H1 (cell line): ENCODE measurements around the gene FASTKD1. TPM values are rescaled to one million over a fixed set of nuclear protein-coding genes. Genes with fewer than 3 reads are reported as not detected.

ENCODE experiments used
- CTCF ChIA-PET: fragments of 300-600 bp; sonication (Branson Sonifier 250); formaldehyde crosslinking; loops from one replicate; lab custom pipeline; 2021; ENCODE audit not compliant: partially characterized antibody; lab: Charles Lee
- POLR2A ChIA-PET: fragments of 300-600 bp; sonication (Branson Sonifier 250); formaldehyde crosslinking; loops from one replicate; lab custom pipeline; 2021; ENCODE audit warnings: inconsistent platforms; ENCODE audit not compliant: partially characterized antibody; lab: Charles Lee
- DNase-seq, 2 experiments: peaks; one replicate each; pipeline versions ENCODE4 v3.0.0 to v3.0.0-alpha.2; 2010 to 2022; ENCODE audit warnings: low spot score in 2 of 2, low read depth in 1 of 2, mixed read lengths in 1 of 2
- FAIRE-seq: peaks from 2 replicates; lab custom pipeline; 2011; peaks lifted over from hg19 to GRCh38; lab: Jason Lieb, UNC
- H2AFZ ChIP-seq: 2 replicates; pipeline ENCODE4 v1.8.1; 2012; ENCODE audit warnings: low read length, inconsistent platforms
- H2AK5ac ChIP-seq: 2 replicates; pipeline ENCODE4 v1.6.1; 2013; ENCODE audit warnings: low read depth, low read length
- H2BK120ac ChIP-seq: replicated peaks from 2 replicates; pipeline ENCODE3; 2013; ENCODE audit warnings: low read depth, low read length, inconsistent platforms
- H2BK12ac ChIP-seq: 2 replicates; pipeline ENCODE4 v1.6.1; 2013; ENCODE audit warnings: low read depth, low read length
- H2BK15ac ChIP-seq: 2 replicates; pipeline ENCODE4 v1.6.1; 2013; ENCODE audit warnings: low read length
- H2BK20ac ChIP-seq: 2 replicates; pipeline ENCODE4 v1.6.1; 2013; ENCODE audit warnings: low read length
- H2BK5ac ChIP-seq: 2 replicates; pipeline ENCODE4 v1.6.1; 2013; ENCODE audit warnings: low read depth, low read length
- H3K14ac ChIP-seq: 2 replicates; pipeline ENCODE4 v1.6.1; 2013; ENCODE audit warnings: inconsistent platforms; ENCODE audit not compliant: insufficient read length
- H3K18ac ChIP-seq: 2 replicates; pipeline ENCODE4 v1.6.1; 2013; ENCODE audit warnings: low read length; ENCODE audit errors: extremely low read depth
- H3K23ac ChIP-seq: 2 replicates; pipeline ENCODE4 v1.6.1; 2013; ENCODE audit warnings: inconsistent platforms; ENCODE audit not compliant: insufficient read length
- H3K23me2 ChIP-seq: 2 replicates; pipeline ENCODE4 v1.6.1; 2013; ENCODE audit warnings: low read depth, low read length
- H3K27ac ChIP-seq: 2 replicates; pipeline ENCODE4 v1.6.1; 2011; ENCODE audit warnings: low read depth, low read length, inconsistent platforms
- H3K27me3 ChIP-seq, 4 experiments: replicated peaks in 1 of 4; 1 replicate in 1 of 4; 2 replicates in 3 of 4; pipeline versions ENCODE4 v1.6.1 to v1.8.1; 2011 to 2013; ENCODE audit warnings: low read length in 3 of 4, mild to moderate bottlenecking in 3 of 4, inconsistent platforms in 2 of 4, mixed read lengths in 2 of 4, moderate library complexity in 1 of 4; ENCODE audit not compliant: control insufficient read depth in 3 of 4, insufficient read depth in 3 of 4; ENCODE audit errors: extremely low read depth in 1 of 4
- H3K36me3 ChIP-seq, 4 experiments: 2 replicates each; pipeline versions ENCODE4 v1.6.1 to v1.8.1; 2011 to 2013; ENCODE audit warnings: mild to moderate bottlenecking in 4 of 4, low read length in 3 of 4, moderate library complexity in 2 of 4, control low read depth in 1 of 4, inconsistent platforms in 1 of 4; ENCODE audit not compliant: insufficient read depth in 4 of 4, control insufficient read depth in 2 of 4
- H3K4ac ChIP-seq: replicated peaks from 2 replicates; pipeline ENCODE3; 2013; ENCODE audit warnings: low read length, low read depth, mixed read lengths, inconsistent platforms; ENCODE audit not compliant: insufficient read length
- H3K4me1 ChIP-seq, 4 experiments: replicated peaks in 1 of 4; 1 replicate in 1 of 4; 2 replicates in 3 of 4; pipeline versions ENCODE4 v1.6.1 to v1.8.1; 2011 to 2013; ENCODE audit warnings: low read length in 3 of 4, inconsistent platforms in 2 of 4, mixed read lengths in 1 of 4; ENCODE audit not compliant: insufficient read depth in 4 of 4, control insufficient read depth in 3 of 4
- H3K4me2 ChIP-seq, 2 experiments: 2 replicates each; pipeline versions ENCODE4 v1.6.1 to v1.8.1; 2011 to 2013; ENCODE audit warnings: low read depth in 2 of 2, low read length in 2 of 2, control low read depth in 1 of 2, inconsistent platforms in 1 of 2, mild to moderate bottlenecking in 1 of 2; ENCODE audit not compliant: insufficient read depth in 1 of 2
- H3K4me3 ChIP-seq, 4 experiments: fragments of 200-600, 300-600 bp in 1 of 4; sonication (generic), shearing (Covaris generic), sonication (Bioruptor Twin) in 1 of 4; 2 replicates each; pipeline versions ENCODE4 v1.5.1 to v1.8.1; 2011 to 2016; ENCODE audit warnings: low read length in 4 of 4, low read depth in 3 of 4, control low read depth in 2 of 4, inconsistent platforms in 2 of 4, mild to moderate bottlenecking in 2 of 4, mixed read lengths in 1 of 4, moderate library complexity in 1 of 4; ENCODE audit not compliant: insufficient read depth in 2 of 4; ENCODE audit errors: extremely low read depth in 1 of 4
- H3K56ac ChIP-seq: replicated peaks from 2 replicates; pipeline ENCODE3; 2013; ENCODE audit warnings: low read depth, mild to moderate bottlenecking, mixed read lengths, low read length, inconsistent platforms; ENCODE audit not compliant: insufficient read length
- H3K79me1 ChIP-seq: 2 replicates; pipeline ENCODE4 v1.6.1; 2013; ENCODE audit warnings: low read depth, low read length, control low read depth
- H3K79me2 ChIP-seq, 2 experiments: 2 replicates each; pipeline versions ENCODE4 v1.6.1 to v1.8.1; 2012 to 2013; ENCODE audit warnings: low read length in 2 of 2, mild to moderate bottlenecking in 2 of 2, inconsistent platforms in 1 of 2; ENCODE audit not compliant: insufficient read depth in 2 of 2, control insufficient read depth in 1 of 2
- H3K9ac ChIP-seq, 4 experiments: replicated peaks in 1 of 4; 1 replicate in 1 of 4; 2 replicates in 3 of 4; pipeline versions ENCODE4 v1.6.1 to v1.8.1; 2011 to 2013; ENCODE audit warnings: low read depth in 3 of 4, low read length in 3 of 4, control low read depth in 2 of 4, mild to moderate bottlenecking in 2 of 4, moderate library complexity in 2 of 4, inconsistent platforms in 1 of 4; ENCODE audit errors: extremely low read depth in 1 of 4
- H3K9me3 ChIP-seq, 2 experiments: 2 replicates each; pipeline versions ENCODE4 v1.6.1 to v1.8.1; 2012 to 2013; ENCODE audit warnings: mild to moderate bottlenecking in 2 of 2, moderate library complexity in 2 of 2, control low read depth in 1 of 2, inconsistent platforms in 1 of 2, low read depth in 1 of 2, low read length in 1 of 2, mixed read lengths in 1 of 2; ENCODE audit not compliant: insufficient read depth in 2 of 2
- H4K20me1 ChIP-seq, 2 experiments: replicated peaks in 1 of 2; 2 replicates each; pipeline versions ENCODE3 to v1.8.1; 2011 to 2013; ENCODE audit warnings: inconsistent platforms in 2 of 2, low read length in 2 of 2, mild to moderate bottlenecking in 1 of 2; ENCODE audit not compliant: insufficient read depth in 2 of 2, control insufficient read depth in 1 of 2
- H4K5ac ChIP-seq: 2 replicates; pipeline ENCODE4 v1.6.1; 2013; ENCODE audit warnings: low read length, low read depth, mixed read lengths, inconsistent platforms; ENCODE audit not compliant: insufficient read length
- H4K8ac ChIP-seq: 2 replicates; pipeline ENCODE4 v1.8.0; 2013; ENCODE audit warnings: mild to moderate bottlenecking, moderate library complexity, low read length, inconsistent platforms; ENCODE audit not compliant: insufficient read depth; ENCODE audit errors: extremely low read depth
- H4K91ac ChIP-seq: replicated peaks from 2 replicates; pipeline ENCODE3; 2013; ENCODE audit warnings: low read length, mixed read lengths, inconsistent platforms; ENCODE audit not compliant: insufficient read length
- BCL11A ChIP-seq, 2 experiments: IDR thresholded peaks; one replicate each; pipeline ENCODE4 v1.6.1; 2011; ENCODE audit warnings: low read depth in 2 of 2, low read length in 2 of 2, mild to moderate bottlenecking in 2 of 2
- CTBP2 ChIP-seq: IDR thresholded peaks from 2 replicates; pipeline ENCODE4 v1.7.0; 2011; ENCODE audit warnings: borderline replicate concordance, mild to moderate bottlenecking, moderate library complexity, mixed read lengths, low read length; ENCODE audit not compliant: insufficient read depth, insufficient read length
- EGR1 ChIP-seq: IDR thresholded peaks from 2 replicates; pipeline ENCODE4 v1.6.1; 2011; ENCODE audit warnings: low read depth, low read length, borderline replicate concordance
- EZH2 ChIP-seq: fragments of 200-600 bp; sonication (generic); IDR thresholded peaks from 2 replicates; pipeline ENCODE4 v1.7.1; 2012; ENCODE audit warnings: low read depth, mild to moderate bottlenecking, moderate library complexity, low read length, inconsistent platforms; ENCODE audit not compliant: severe bottlenecking
- HDAC2 ChIP-seq, 2 experiments: fragments of 300-600 bp in 1 of 2; sonication (generic) in 1 of 2; IDR thresholded peaks; 2 replicates each; pipeline ENCODE4 v1.6.1; 2011 to 2012; ENCODE audit warnings: low read depth in 2 of 2, low read length in 2 of 2, mild to moderate bottlenecking in 2 of 2, moderate library complexity in 2 of 2, borderline replicate concordance in 1 of 2, inconsistent platforms in 1 of 2
- MAFK ChIP-seq: IDR thresholded peaks from 2 replicates; pipeline ENCODE4 v1.6.1; 2012; ENCODE audit warnings: low read depth, mild to moderate bottlenecking, improper control_type of control experiment, low read length
- NANOG ChIP-seq: IDR thresholded peaks from 2 replicates; pipeline ENCODE4 v1.6.1; 2011; ENCODE audit warnings: low read length, low read depth, mild to moderate bottlenecking, inconsistent platforms; ENCODE audit not compliant: insufficient read depth, poor library complexity, severe bottlenecking
- POLR2A ChIP-seq, 2 experiments: IDR thresholded peaks; 1 replicate in 1 of 2; 2 replicates in 1 of 2; pipeline ENCODE4 v1.6.1; 2011; ENCODE audit warnings: low read depth in 2 of 2, low read length in 2 of 2, mild to moderate bottlenecking in 2 of 2; ENCODE audit errors: control extremely low read depth in 1 of 2
- RNF2 ChIP-seq: fragments of 200-900, 300-1000 bp; sonication (generic); IDR thresholded peaks from 2 replicates; pipeline ENCODE4 v1.7.1; 2016; ENCODE audit warnings: borderline replicate concordance, low read depth, mild to moderate bottlenecking, antibody characterized with exemption, low read length; ENCODE audit not compliant: poor library complexity, severe bottlenecking; ENCODE audit errors: missing control alignments
- SIRT6 ChIP-seq: IDR thresholded peaks from one replicate; pipeline ENCODE4 v1.7.1; 2012; ENCODE audit warnings: low read length, inconsistent platforms
- SIX5 ChIP-seq: IDR thresholded peaks from 2 replicates; pipeline ENCODE4 v1.6.1; 2011; ENCODE audit warnings: mild to moderate bottlenecking, low read depth, low read length
- SP1 ChIP-seq: IDR thresholded peaks from 2 replicates; pipeline ENCODE4 v1.6.1; 2011; ENCODE audit warnings: low read depth, low read length
- SUZ12 ChIP-seq: fragments of 200-600 bp; sonication (generic); IDR thresholded peaks from 2 replicates; pipeline ENCODE4 v1.6.1; 2012; ENCODE audit warnings: mild to moderate bottlenecking, inconsistent platforms, low read length, moderate library complexity, mixed read lengths
- TAF7 ChIP-seq: optimal IDR thresholded peaks from 2 replicates; pipeline ENCODE3; 2011; ENCODE audit warnings: low read depth, mild to moderate bottlenecking, inconsistent platforms, low read length, moderate library complexity, borderline replicate concordance
- WGBS, 2 experiments: shearing (Covaris generic) in 1 of 2; methylation state at CpG; one replicate each; pipeline versions ENCODE4 v1.1.6 to v1.1.7; 2013 to 2015; ENCODE audit warnings: low lambda C conversion rate in 2 of 2, mixed read lengths in 2 of 2, inconsistent platforms in 1 of 2, low coverage in 1 of 2, missing lambda C conversion rate in 1 of 2; ENCODE audit not compliant: insufficient replicate concordance in 2 of 2, insufficient coverage in 1 of 2, insufficient read length in 1 of 2; ENCODE audit errors: extremely low coverage in 1 of 2, missing lambda C conversion rate in 1 of 2; 5-methylcytosine and 5-hydroxymethylcytosine counted together
- polyA plus RNA-seq, 7 experiments: library from polyadenylated mRNA; depleted of rRNA in 3 of 7; stranded (reverse) in 5 of 7; unstranded in 2 of 7; fragments of >200 nt in 5 of 7; fragments of 200-250 nt in 2 of 7; gene quantifications; 1 replicate in 5 of 7; 2 replicates in 1 of 7; 4 replicates in 1 of 7; pipeline versions ENCODE4 v1.2.1 to v1.2.3, GENCODE V29; 2011 to 2013; ENCODE audit warnings: missing spikeins in 2 of 7, mixed read lengths in 2 of 7
- total RNA-seq: library from RNA; stranded (reverse); fragmentation: NEBNext Ultra II Directional; extraction: Animal tissue kit (Norgen Biotek cat#: 25700); gene quantifications from 2 replicates; pipeline ENCODE4 v1.2.1, GENCODE V29; 2021

FASTKD1 gene
- total and polyA plus RNA-seq, 2 of the 8 experiments (the other 6 are each of a cell fraction or from before 2014, with no cell fraction given): 18.7 to 70.8 TPM

DNA sequence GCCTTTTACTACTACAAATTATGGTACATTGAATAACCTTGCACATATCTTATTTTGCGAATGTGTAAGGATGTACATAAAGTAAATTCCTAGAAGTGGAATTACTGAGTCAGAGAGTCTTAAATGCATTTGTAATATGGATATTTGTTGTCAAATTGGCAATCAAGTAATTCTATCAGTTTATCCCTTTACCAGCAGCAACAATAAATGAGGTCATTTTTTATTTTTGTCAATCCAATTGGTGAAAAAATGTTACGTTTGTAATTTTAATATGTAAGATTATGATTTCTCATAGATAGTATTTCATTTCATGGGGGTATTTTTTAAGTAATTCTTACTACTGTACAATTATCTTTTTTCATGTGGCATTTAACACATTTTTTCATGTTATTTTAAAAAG, 25.3 kb upstream of the FASTKD1 start:
- no peak overlapping the region for H3K4ac ChIP-seq
- no peak overlapping the region for H3K4me2 ChIP-seq
- H2AFZ ChIP-seq: no peak overlapping the region
- DNase-seq (no peak), FAIRE-seq (no peak)
- H3K18ac ChIP-seq: no peak overlapping the region
- H2AK5ac ChIP-seq: no peak overlapping the region
- peaks cover 5% of the 10 kb centered on the region for H3K79me1 ChIP-seq
- ChIA-PET CTCF (interaction anchor here (0.6 kb wide), 1 partner anchor 502 kb away, joined by 5 read pairs; no protein-coding TSS in a partner anchor), POLR2A (interaction anchor here (1.5 kb wide), 1 partner anchor 26 kb away, joined by 3 read pairs; the partner anchor contains the start of gene FASTKD1)
- no peak overlapping the region for H3K14ac ChIP-seq
- no peak overlapping the region for H2BK20ac ChIP-seq
- H2BK120ac ChIP-seq: no peak overlapping the region
- no peak overlapping the region for H3K27ac ChIP-seq
- H4K20me1 ChIP-seq: peaks cover 2 to 3% of the 10 kb centered on the region in 2 experiments
- no peak overlapping the region for H3K23ac ChIP-seq
- no peak overlapping the region for H2BK12ac ChIP-seq
- WGBS, 2 experiments: 90% methylated on average over 2 of the region's 2 CpGs; no CpG with 5 or more reads in 1 of the 2 experiments
- no peaks in the 10 kb centered on the region for H3K9me3 ChIP-seq
- H3K56ac ChIP-seq: no peak overlapping the region
- no peaks in the 10 kb centered on the region for H3K23me2 ChIP-seq
- peaks cover 4 to 93% of the 10 kb centered on the region in 2 experiments for H3K79me2 ChIP-seq
- peaks cover 0 to 3% (median under 1%) of the 10 kb centered on the region in 4 experiments; a peak in 2 of 8 replicates for H3K36me3 ChIP-seq
- H3K27me3 ChIP-seq: no peaks in the 10 kb centered on the region
- H4K91ac ChIP-seq: no peak overlapping the region
- H4K8ac ChIP-seq: no peak overlapping the region
- H3K4me3 ChIP-seq: no peak overlapping the region
- H3K9ac ChIP-seq: no peak overlapping the region
- no peak overlapping the region for H4K5ac ChIP-seq
- H2BK15ac ChIP-seq: no peak overlapping the region
- no peak overlapping the region for H2BK5ac ChIP-seq
- no peaks in the 10 kb centered on the region for H3K4me1 ChIP-seq
- no peak for TF ChIP-seq TAF7
- no peak for TF ChIP-seq SIRT6
- TF ChIP-seq SIX5: no peak
- TF ChIP-seq EGR1: no peak
- no peak for TF ChIP-seq CTBP2
- no peak for TF ChIP-seq SUZ12
- no peak for TF ChIP-seq BCL11A (IDR thresholded peaks at IDR 0.05; ENCODE audit: low read depth in 2 of 2, low read length in 2 of 2)
- TF ChIP-seq HDAC2 (IDR thresholded peaks at IDR 0.05; ENCODE audit: borderline replicate concordance in 1 of 2, low read depth in 2 of 2, low read length in 2 of 2): no peak
- TF ChIP-seq SP1: no peak
- no peak for TF ChIP-seq RNF2
- no peak for TF ChIP-seq MAFK
- TF ChIP-seq NANOG: no peak
- TF ChIP-seq EZH2: no peak
- TF ChIP-seq POLR2A (IDR thresholded peaks at IDR 0.05; ENCODE audit: control extremely low read depth in 1 of 2, low read depth in 2 of 2, low read length in 2 of 2): no peak
